Measurements from ENCODE around the gene QDPR.
"Not testable (repeated sequence)": the region's sequence is repeated elsewhere in the genome, so short reads cannot be mapped to it uniquely, and the experiment has no call there.

The QDPR gene

DNA sequence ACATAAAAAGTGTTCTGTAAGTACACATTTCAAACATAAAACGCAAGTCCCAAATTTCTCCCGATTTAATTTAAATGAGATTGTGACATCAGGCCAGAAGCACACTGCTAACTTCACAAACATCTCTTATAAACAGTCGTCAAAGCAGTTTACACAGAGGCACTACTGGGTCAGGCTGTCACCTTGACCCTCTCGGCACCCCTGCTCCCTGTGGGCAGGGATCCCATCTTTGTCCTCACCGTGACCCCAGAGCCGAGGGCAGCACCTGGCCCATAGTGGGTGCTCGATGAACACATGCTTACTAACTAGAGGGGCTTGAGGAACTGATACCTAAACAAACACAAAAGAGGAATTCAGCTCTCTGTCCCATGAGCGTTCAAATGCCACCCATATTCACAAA is 22.2 kb downstream of the QDPR start:
- DNase-seq: no peak

DNA sequence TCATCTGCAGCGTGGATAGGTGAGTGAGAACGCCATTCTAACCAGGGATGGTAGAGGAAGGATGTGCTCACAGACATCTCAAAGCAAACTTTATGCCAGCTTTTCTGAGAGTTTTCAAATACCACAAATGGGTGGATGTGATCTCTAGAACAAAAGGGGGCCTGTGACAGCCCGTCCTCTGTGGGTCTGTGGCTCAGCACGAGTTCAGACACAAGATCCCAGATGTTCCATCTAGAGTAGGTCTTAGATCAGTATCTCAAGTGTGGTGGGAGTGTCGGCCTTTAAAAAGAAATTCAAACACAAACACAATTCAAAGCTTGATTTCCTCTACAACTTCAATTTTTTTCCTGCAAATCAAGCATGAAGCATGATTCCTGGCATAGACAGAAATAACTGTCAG is 22.8 kb downstream of the QDPR start:
- no peak for DNase-seq

DNA sequence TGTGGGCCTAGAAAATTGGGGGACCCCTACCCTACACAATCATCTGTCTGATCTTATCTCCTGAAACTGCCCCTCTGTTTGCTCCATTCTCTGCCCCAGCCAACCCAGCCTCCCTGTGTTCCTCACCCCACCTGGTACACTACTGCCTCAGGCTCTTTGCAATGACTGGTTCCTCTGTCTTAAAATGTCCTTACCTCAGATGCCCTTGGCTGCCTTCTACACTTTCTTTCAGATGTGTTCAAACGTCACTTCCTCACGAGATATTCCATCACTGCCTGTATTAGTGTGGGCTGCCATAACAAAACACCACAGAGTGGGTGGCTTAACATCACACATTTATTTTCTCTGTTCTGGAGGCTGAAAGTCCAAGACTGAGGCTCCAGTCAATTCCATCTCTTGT is 29.2 kb downstream of the QDPR start:
- DNase-seq: no peak

DNA sequence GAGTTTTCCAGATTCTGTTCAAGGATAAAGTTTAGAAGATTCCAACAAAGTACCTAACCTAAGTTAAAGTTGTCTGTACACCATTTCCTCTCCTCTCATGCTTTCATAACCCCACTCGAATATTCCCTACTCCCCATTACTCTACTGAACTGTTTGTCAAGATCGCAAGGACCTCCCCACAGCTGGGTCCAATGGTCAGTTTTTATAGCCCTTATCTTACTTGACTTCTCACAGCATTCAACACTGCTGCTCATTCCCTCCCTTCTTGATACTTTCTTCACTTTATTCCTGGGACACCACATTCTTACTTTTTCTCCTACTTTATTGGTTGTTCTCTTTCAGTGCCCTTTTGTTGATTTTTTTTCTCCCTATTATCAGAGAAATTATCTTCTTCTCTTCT is 30.9 kb downstream of the QDPR start:
- no peak for DNase-seq

DNA sequence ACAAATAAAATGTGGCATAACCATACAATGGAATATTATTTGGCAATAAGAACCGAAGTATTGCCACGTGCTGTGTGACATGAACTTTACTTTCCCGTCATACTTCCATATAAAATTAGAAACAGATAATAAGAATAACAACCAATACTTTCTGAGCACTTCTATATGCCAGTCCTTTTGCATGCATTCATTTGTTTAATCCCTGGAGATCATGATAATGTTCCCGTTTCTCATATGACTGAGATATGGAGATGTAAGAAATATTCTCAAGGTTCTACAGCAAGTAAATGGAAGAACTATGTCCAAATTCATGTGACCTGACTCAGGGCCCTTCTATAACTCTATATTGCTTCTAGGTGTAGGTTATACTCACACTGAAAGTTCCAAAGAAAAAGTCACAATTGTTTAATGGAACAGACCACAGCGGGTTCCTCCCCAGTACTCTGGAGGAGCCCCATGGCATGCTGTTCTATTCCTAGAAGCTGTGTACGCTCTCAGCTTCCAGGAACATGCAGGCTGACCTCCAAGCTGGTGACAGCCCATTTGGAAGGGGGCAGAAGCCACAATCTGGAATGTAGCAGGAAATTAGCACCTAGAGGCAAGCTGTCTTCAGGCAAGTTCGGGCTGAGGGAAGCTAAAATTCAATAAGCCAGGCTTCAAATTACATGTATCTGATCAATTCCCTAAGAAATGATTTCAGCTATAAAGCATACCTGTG is 31.5 kb downstream of the QDPR start:
- no peak for DNase-seq

DNA sequence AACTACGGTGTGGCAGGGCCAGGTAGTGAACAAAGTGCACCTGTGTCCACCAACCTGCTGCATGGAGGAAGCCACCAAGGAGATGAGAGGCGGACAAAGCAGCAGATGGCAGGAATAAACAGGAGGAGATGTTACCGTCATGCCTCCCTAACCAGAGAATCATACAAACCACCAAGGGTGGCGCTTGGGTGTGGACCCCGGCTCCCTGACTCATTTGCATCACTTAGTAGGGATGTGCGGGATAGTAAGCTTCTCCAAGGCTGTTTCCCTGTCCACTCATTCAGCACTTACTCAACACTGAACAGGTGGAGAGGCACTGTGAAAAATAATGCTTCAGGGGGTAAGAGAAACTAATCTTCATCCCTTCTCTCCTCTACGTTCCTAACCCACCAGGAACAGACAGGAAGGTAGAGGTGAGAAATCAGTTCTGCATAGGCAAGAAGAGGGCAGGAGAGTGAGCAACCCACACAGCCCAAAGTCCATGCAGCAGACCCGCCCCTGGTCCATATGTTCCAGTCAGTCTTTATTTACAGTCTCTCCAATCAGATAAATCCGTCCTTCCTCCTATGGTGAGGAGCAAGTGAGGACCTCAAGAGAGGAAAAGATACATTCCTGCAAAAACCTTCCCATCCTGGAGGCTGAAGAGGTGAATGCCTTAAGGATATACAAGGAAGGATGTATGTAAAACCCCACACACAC is 34.0 kb downstream of the QDPR start:
- DNase-seq: no peak

DNA sequence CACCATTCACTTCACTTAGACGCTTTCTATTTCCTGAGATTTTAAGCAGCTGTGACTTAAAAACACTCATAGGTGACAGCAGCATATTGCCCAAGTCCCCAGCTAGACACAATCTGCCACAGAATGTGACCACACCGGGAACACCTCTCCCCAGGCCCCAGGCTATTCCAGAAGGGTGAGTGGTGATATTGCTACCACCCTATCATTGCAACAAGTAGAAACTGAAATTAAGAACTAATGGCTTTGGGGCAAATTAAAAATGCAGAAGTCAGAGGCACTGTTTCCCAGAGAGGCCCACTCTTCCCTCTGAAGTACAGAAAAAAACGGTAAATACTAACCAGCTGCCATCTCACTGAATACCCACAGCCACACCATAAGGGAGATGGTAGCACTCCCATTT is 35.0 kb downstream of the QDPR start:
- DNase-seq: no peak

DNA sequence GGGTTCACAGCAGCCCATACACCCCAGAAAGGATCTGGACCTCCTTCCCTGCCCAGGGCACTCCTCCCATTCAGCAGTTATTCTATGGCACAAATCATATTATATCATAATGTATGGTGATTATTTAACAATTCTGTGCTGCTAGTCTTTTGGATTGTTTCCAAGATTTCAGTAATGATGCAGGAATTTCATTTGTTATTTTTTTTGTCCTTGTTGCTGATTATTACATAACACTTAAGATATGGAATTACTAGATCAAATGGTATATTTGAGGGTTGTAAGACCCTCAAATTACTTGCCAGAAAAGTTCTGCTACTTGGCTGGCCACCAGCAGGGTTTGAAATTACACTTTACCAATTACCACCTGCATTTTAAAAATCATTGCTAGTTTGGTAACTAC is 36.4 kb downstream of the QDPR start:
- no peak for DNase-seq

DNA sequence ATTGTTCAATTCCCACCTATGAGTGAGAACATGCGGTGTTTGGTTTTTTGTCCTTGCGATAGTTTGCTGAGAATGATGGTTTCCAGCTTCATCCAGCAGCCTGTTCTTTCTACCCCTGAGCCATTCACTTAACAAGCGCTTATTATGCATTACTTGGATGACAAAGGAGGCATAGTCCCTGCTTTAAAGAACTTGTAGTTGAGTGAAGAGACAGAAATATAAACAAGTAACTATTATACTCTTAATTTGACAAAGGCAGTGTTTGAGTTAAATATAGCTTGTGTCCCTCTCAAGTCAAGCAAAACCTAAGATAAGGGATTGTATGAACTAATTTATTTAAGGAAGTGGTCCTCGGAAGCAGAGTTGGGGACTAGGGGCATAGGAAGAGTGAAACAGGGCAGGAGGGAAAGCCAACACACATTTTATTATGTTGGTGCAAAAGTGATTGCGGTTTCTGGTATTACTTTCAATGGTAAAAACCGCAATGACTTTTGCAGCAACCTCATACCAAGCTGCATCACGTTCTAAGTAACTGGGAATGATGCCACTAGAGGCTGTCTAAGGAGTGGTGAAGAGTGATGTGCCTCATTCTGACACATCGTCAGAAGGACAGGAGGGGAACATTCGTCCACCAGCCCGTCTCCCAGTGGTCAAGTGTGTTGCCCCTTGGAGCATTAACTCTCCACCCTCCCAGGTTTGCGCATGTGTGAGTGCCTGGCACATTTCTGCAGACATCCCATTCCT is 41.8 kb downstream of the QDPR start:
- DNase-seq: no peak

DNA sequence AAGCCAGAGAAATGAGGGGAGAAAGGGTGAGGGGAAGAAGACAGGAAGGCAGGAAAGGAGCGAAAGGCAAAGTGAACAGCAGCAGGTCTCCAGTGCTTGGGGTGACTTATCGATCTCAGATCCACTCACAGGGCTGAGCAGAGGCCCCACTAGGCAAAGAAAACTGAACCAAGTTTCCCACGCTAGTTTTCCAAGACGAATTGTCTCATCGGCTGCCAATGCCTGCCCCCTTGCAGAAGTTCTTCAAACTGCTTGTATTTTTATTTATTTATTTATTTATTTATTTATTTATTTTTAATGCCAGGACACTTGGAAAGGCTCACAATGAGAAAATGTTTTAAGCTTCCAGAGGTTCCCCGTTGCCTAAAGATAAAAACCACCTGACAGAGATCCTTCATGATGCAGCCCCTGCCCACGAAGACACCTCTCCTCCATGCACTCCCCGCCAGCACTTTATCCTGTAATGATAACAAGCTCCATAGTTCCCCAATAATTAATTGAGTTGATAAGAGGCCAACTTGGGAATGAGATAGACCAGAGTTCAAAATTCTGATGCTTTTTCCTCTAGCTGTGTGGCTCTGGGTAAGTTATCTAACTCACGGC is 43.2 kb downstream of the QDPR start:
- no peak for DNase-seq

DNA sequence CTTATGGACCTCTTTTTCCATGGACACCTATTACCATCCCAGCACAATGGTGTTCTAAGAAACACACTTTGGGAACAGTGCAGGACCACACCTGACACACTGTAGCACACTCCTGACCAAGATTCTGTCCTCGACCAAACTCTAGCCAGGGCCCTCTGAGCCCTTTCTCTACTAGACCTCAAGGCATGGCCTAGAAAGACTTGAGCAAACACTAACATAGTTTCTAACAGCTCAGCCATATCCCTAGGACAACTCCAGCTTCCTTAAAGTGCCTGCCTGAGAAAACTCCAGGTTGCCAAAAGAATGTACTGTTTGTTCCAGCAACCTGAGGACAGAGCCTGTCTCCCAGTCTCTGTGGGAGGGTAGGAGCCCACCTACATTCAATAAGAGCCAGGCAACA is 48.3 kb downstream of the QDPR start:
- DNase-seq: no peak

DNA sequence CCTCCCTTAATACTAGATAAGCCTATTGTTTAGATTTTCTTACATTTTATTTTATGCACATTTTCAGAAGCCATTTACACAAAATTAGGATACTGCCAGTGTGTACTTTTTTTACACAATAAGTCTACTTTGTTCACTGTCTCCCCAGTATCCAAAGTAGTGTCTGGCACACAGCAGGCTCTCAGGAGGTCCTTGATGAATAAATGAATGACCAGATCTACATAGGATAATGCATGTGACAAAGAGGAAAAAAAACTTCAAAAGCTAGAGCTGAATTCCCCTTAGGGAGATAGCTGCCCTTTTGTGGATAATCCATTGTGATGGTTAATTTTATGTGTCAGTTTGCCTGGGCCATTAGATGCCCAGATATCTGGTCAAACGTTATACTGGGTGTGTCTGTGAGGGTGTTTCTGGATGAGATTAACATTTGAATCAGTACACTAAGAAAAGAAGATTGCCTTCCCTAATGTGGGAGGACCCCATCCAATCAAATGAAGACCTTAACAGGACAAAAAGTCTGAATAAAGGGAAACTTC is 61.6 kb downstream of the QDPR start:
- no peak for DNase-seq

DNA sequence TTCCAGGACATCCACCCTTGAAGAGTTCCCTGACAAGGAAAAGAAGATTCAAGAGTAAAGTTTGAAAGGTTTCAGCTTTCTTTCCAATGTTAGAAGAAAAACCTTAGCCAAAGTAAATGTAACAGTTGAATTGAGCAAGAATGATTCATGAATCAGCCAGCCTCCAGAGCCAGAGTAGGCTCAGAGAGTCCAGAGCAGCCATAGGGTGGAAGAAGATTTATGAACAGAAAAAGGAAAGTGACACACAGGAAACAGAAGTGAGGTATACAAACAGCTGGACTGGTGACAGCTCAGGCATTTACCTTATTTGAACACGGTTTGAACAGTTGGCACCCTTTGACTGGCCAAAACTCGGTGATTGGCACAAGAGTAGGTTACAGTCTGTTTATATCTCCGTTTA is 63.2 kb downstream of the QDPR start:
- DNase-seq: no peak

DNA sequence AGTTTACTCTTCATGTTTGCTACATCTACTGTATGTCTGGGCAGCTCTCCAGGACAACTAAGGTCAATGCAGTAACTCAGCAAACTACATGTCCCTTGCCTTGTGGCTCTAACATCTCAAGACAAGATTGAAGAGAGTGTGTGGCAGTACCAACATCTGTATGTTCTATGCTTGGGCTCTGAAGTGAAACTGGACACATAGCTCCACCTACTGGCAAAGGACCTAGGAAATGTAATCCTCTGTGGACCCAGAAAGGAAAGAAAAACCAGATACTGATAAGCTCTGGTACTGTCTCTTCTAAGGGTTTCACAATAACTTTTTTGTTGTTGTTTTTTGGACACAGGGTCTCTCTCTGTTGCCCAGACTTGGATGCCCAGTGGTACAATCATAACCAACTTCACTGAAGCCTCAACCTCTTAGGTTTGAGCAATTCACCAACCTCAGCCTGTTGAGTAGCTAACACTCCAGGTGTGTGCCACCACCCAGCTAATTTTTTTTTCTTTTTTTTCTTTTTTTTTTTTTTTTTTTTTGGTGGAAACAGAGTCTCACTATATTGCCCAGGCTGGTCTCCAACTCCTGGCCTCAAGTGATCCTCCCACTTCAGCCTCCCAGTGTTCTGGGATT is 64.1 kb downstream of the QDPR start:
- peak; percentile 47 for DNase-seq

DNA sequence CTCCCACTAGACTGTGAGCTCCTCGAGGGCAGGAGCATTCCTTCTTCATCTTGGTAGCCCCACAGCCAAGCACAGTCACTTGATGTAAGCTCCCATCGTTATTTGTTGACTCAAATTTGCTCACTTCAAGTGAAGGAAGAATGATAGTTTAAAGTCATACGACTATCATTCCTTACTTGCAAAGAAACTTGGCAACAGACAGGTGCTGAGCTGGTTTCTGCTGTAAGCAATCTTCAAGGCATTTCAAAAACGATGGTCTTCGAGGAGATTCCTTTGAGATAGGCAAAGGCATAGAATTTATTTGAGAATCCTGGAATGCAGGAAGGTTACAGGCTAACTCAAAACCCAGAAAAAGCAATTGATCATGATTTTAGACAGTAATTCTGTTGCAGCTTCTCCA is 64.8 kb downstream of the QDPR start:
- no peak for DNase-seq

DNA sequence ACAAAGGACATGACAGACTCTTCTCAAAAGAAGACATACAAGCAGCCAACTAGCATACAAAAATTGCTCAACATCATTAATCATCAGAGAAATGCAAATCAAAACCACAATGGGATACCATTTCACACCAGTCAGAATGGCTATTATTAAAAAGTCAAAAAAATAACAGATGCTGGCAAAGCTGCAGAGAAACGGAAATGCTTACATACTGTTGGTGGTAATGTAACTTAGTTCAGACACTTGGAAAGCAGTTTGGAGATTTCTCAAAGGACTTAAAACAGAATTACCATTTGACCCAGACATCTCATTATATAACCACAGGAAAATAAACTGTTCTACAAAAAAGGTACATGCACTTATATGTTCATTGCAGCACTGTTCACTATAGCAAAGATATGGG is 69.4 kb downstream of the QDPR start:
- DNase-seq: not testable (repeated sequence)

DNA sequence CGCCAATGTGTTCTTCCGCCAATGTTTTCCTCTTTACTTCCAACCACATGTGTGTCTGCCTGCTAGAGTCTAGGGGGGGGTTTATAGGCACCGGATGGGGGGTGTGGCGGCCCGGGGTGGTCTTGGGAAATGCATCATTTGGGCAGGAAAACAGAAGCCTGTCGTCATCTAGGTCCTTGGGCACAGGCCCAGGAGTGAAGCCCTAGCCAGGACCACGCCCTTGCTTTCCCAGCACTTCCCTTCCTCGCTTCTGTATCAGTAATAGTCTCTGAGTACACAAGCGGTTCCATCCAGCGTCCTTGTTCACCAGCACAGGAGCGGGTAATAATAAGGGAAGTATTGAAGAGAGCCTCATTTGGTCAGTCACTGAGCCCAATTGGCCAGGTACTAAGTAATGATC is 74.5 kb downstream of the QDPR start:
- no peak for DNase-seq

DNA sequence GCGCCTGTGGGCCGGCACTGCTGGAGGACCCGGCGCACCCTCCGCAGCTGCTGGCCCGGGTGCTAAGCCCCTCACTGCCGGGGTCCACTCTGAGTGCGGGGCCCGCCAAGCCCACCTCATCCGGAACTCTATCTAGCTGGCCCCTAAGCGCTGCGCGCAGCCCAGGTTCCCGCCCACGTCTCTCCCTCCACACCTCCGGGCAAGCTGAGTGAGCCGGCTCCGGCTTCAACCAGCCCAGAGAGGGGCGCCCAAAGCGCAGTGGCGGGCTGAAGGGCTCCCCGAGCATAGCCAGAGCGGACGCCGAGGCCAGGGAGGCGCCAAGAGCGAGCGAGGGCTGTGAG is 75.2 kb downstream of the QDPR start:
- no peak for DNase-seq

Measured in activated naive CD4-positive, alpha-beta T cell treated with anti-CD3 and anti-CD28 coated beads, Interleukin-2, amount 50 U/mL, for 16 hours (primary cell).